SH-SY5Y (cell line): ENCODE measurements around the gene MTIF2.

Experiments used
- GATA2 ChIP-seq: IDR thresholded peaks from 2 replicates; pipeline ENCODE4 v1.6.1; 2011; ENCODE audit warnings: mild to moderate bottlenecking, low read depth, low read length
- GATA3 ChIP-seq: IDR thresholded peaks from 2 replicates; pipeline ENCODE4 v1.6.1; 2011; ENCODE audit warnings: low read depth, mild to moderate bottlenecking, low read length, moderate library complexity

DNA sequence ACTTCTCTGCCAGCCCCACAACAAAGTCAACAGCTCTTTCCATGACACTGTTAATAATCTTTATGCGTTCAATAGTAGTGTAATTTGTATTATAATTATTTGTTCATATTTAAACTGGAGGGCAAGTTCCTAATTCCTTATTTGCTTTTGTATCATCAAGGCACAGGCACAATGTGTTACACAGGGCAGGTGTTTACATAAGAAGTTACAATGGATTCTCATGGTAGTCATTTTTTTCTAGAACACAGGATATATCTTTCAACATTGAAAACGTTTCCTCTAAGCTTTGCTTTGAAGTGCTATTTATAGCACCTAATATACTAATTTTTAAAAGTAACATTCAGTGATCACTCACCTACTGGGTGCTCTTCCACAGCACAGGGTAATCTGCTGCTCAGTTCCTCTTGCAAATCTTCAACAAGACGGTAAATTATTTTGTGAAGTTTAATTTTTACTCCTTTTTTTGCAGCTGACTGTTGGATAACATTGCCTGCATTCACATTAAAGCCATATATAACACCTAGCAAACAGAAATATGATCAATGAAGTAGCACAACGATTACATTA, 29.3 kb downstream of the MTIF2 start:
- no peak for TF ChIP-seq GATA2
- no peak for TF ChIP-seq GATA3
